ENCODE results near the gene MKI67. TPM values are rescaled to one million over a fixed set of nuclear protein-coding genes. Genes with fewer than 3 reads are reported as not detected.

MKI67 gene
- total RNA-seq, 1 donor: 38.7 TPM

- TF ChIP-seq CTCF (IDR thresholded peaks at IDR 0.05; ENCODE audit: insufficient read depth, low read length): no peak
- no peak overlapping the region for H3K4me3 ChIP-seq (ENCODE audit: low read depth, low read length)
- DNase-seq (ENCODE audit: low read depth): no peak
These were observed 14.5 kb downstream of the MKI67 start for GRCh38 chr10:128111696-128112095.

- H3K4me3 ChIP-seq (ENCODE audit: low read depth, low read length): no peak overlapping the region
- no peak for DNase-seq (ENCODE audit: low read depth)
These were observed 15.9 kb downstream of the MKI67 start for GRCh38 chr10:128110339-128110738.

GRCh38 chr10:128109707-128110106, 16.5 kb downstream of the MKI67 start:
- DNase-seq (ENCODE audit: low read depth): no peak
- TF ChIP-seq CTCF (IDR thresholded peaks at IDR 0.05; ENCODE audit: insufficient read depth, low read length): no peak
- H3K4me3 ChIP-seq (ENCODE audit: low read depth, low read length): no peak overlapping the region

More at GRCh38 chr10:128110339-128110738, 15.9 kb downstream of the MKI67 start:
- no peak for TF ChIP-seq CTCF (IDR thresholded peaks at IDR 0.05; ENCODE audit: insufficient read depth, low read length)

- TF ChIP-seq CTCF (IDR thresholded peaks at IDR 0.05; ENCODE audit: insufficient read depth, low read length): no peak
- no peak overlapping the region for H3K4me3 ChIP-seq (ENCODE audit: low read depth, low read length)
- DNase-seq (ENCODE audit: low read depth): no peak
These were observed 20.8 kb downstream of the MKI67 start for GRCh38 chr10:128105383-128105782.

GRCh38 chr10:128103229-128103714, 23.0 kb downstream of the MKI67 start:
- TF ChIP-seq CTCF (IDR thresholded peaks at IDR 0.05; ENCODE audit: insufficient read depth, low read length): no peak
- DNase-seq (ENCODE audit: low read depth): no peak

GRCh38 chr10:128102480-128103228, 23.6 kb downstream of the MKI67 start:
- TF ChIP-seq CTCF (IDR thresholded peaks at IDR 0.05; ENCODE audit: insufficient read depth, low read length): no peak
- DNase-seq (ENCODE audit: low read depth): no peak
- H3K4me3 ChIP-seq (ENCODE audit: low read depth, low read length): no peak overlapping the region

More at GRCh38 chr10:128103229-128103714, 23.0 kb downstream of the MKI67 start:
- H3K4me3 ChIP-seq (ENCODE audit: low read depth, low read length): no peak overlapping the region

Data from fibroblast of the aortic adventitia (primary cell).